H1 (cell line): ENCODE measurements around the gene SCAI. TPM values are rescaled to one million over a fixed set of nuclear protein-coding genes. Genes with fewer than 3 reads are reported as not detected.

Source experiments
- CTCF ChIA-PET: fragments of 300-600 bp; sonication (Branson Sonifier 250); formaldehyde crosslinking; loops from one replicate; lab custom pipeline; 2021; ENCODE audit not compliant: partially characterized antibody; lab: Charles Lee
- POLR2A ChIA-PET: fragments of 300-600 bp; sonication (Branson Sonifier 250); formaldehyde crosslinking; loops from one replicate; lab custom pipeline; 2021; ENCODE audit warnings: inconsistent platforms; ENCODE audit not compliant: partially characterized antibody; lab: Charles Lee
- DNase-seq, 2 experiments: peaks; one replicate each; pipeline versions ENCODE4 v3.0.0 to v3.0.0-alpha.2; 2010 to 2022; ENCODE audit warnings: low spot score in 2 of 2, low read depth in 1 of 2, mixed read lengths in 1 of 2
- FAIRE-seq: peaks from 2 replicates; lab custom pipeline; 2011; peaks lifted over from hg19 to GRCh38; lab: Jason Lieb, UNC
- H2AFZ ChIP-seq: 2 replicates; pipeline ENCODE4 v1.8.1; 2012; ENCODE audit warnings: low read length, inconsistent platforms
- H2AK5ac ChIP-seq: 2 replicates; pipeline ENCODE4 v1.6.1; 2013; ENCODE audit warnings: low read depth, low read length
- H2BK120ac ChIP-seq: replicated peaks from 2 replicates; pipeline ENCODE3; 2013; ENCODE audit warnings: low read depth, low read length, inconsistent platforms
- H2BK12ac ChIP-seq: 2 replicates; pipeline ENCODE4 v1.6.1; 2013; ENCODE audit warnings: low read depth, low read length
- H2BK15ac ChIP-seq: 2 replicates; pipeline ENCODE4 v1.6.1; 2013; ENCODE audit warnings: low read length
- H2BK20ac ChIP-seq: 2 replicates; pipeline ENCODE4 v1.6.1; 2013; ENCODE audit warnings: low read length
- H2BK5ac ChIP-seq: 2 replicates; pipeline ENCODE4 v1.6.1; 2013; ENCODE audit warnings: low read depth, low read length
- H3K14ac ChIP-seq: 2 replicates; pipeline ENCODE4 v1.6.1; 2013; ENCODE audit warnings: inconsistent platforms; ENCODE audit not compliant: insufficient read length
- H3K18ac ChIP-seq: 2 replicates; pipeline ENCODE4 v1.6.1; 2013; ENCODE audit warnings: low read length; ENCODE audit errors: extremely low read depth
- H3K23ac ChIP-seq: 2 replicates; pipeline ENCODE4 v1.6.1; 2013; ENCODE audit warnings: inconsistent platforms; ENCODE audit not compliant: insufficient read length
- H3K23me2 ChIP-seq: 2 replicates; pipeline ENCODE4 v1.6.1; 2013; ENCODE audit warnings: low read depth, low read length
- H3K27ac ChIP-seq: 2 replicates; pipeline ENCODE4 v1.6.1; 2011; ENCODE audit warnings: low read depth, low read length, inconsistent platforms
- H3K27me3 ChIP-seq, 4 experiments: replicated peaks in 1 of 4; 1 replicate in 1 of 4; 2 replicates in 3 of 4; pipeline versions ENCODE4 v1.6.1 to v1.8.1; 2011 to 2013; ENCODE audit warnings: low read length in 3 of 4, mild to moderate bottlenecking in 3 of 4, inconsistent platforms in 2 of 4, mixed read lengths in 2 of 4, moderate library complexity in 1 of 4; ENCODE audit not compliant: control insufficient read depth in 3 of 4, insufficient read depth in 3 of 4; ENCODE audit errors: extremely low read depth in 1 of 4
- H3K36me3 ChIP-seq, 4 experiments: 2 replicates each; pipeline versions ENCODE4 v1.6.1 to v1.8.1; 2011 to 2013; ENCODE audit warnings: mild to moderate bottlenecking in 4 of 4, low read length in 3 of 4, moderate library complexity in 2 of 4, control low read depth in 1 of 4, inconsistent platforms in 1 of 4; ENCODE audit not compliant: insufficient read depth in 4 of 4, control insufficient read depth in 2 of 4
- H3K4ac ChIP-seq: replicated peaks from 2 replicates; pipeline ENCODE3; 2013; ENCODE audit warnings: low read length, low read depth, mixed read lengths, inconsistent platforms; ENCODE audit not compliant: insufficient read length
- H3K4me1 ChIP-seq, 4 experiments: replicated peaks in 1 of 4; 1 replicate in 1 of 4; 2 replicates in 3 of 4; pipeline versions ENCODE4 v1.6.1 to v1.8.1; 2011 to 2013; ENCODE audit warnings: low read length in 3 of 4, inconsistent platforms in 2 of 4, mixed read lengths in 1 of 4; ENCODE audit not compliant: insufficient read depth in 4 of 4, control insufficient read depth in 3 of 4
- H3K4me2 ChIP-seq, 2 experiments: 2 replicates each; pipeline versions ENCODE4 v1.6.1 to v1.8.1; 2011 to 2013; ENCODE audit warnings: low read depth in 2 of 2, low read length in 2 of 2, control low read depth in 1 of 2, inconsistent platforms in 1 of 2, mild to moderate bottlenecking in 1 of 2; ENCODE audit not compliant: insufficient read depth in 1 of 2
- H3K4me3 ChIP-seq, 4 experiments: fragments of 200-600, 300-600 bp in 1 of 4; sonication (generic), shearing (Covaris generic), sonication (Bioruptor Twin) in 1 of 4; 2 replicates each; pipeline versions ENCODE4 v1.5.1 to v1.8.1; 2011 to 2016; ENCODE audit warnings: low read length in 4 of 4, low read depth in 3 of 4, control low read depth in 2 of 4, inconsistent platforms in 2 of 4, mild to moderate bottlenecking in 2 of 4, mixed read lengths in 1 of 4, moderate library complexity in 1 of 4; ENCODE audit not compliant: insufficient read depth in 2 of 4; ENCODE audit errors: extremely low read depth in 1 of 4
- H3K56ac ChIP-seq: replicated peaks from 2 replicates; pipeline ENCODE3; 2013; ENCODE audit warnings: low read depth, mild to moderate bottlenecking, mixed read lengths, low read length, inconsistent platforms; ENCODE audit not compliant: insufficient read length
- H3K79me1 ChIP-seq: 2 replicates; pipeline ENCODE4 v1.6.1; 2013; ENCODE audit warnings: low read depth, low read length, control low read depth
- H3K79me2 ChIP-seq, 2 experiments: 2 replicates each; pipeline versions ENCODE4 v1.6.1 to v1.8.1; 2012 to 2013; ENCODE audit warnings: low read length in 2 of 2, mild to moderate bottlenecking in 2 of 2, inconsistent platforms in 1 of 2; ENCODE audit not compliant: insufficient read depth in 2 of 2, control insufficient read depth in 1 of 2
- H3K9ac ChIP-seq, 4 experiments: replicated peaks in 1 of 4; 1 replicate in 1 of 4; 2 replicates in 3 of 4; pipeline versions ENCODE4 v1.6.1 to v1.8.1; 2011 to 2013; ENCODE audit warnings: low read depth in 3 of 4, low read length in 3 of 4, control low read depth in 2 of 4, mild to moderate bottlenecking in 2 of 4, moderate library complexity in 2 of 4, inconsistent platforms in 1 of 4; ENCODE audit errors: extremely low read depth in 1 of 4
- H3K9me3 ChIP-seq, 2 experiments: 2 replicates each; pipeline versions ENCODE4 v1.6.1 to v1.8.1; 2012 to 2013; ENCODE audit warnings: mild to moderate bottlenecking in 2 of 2, moderate library complexity in 2 of 2, control low read depth in 1 of 2, inconsistent platforms in 1 of 2, low read depth in 1 of 2, low read length in 1 of 2, mixed read lengths in 1 of 2; ENCODE audit not compliant: insufficient read depth in 2 of 2
- H4K20me1 ChIP-seq, 2 experiments: replicated peaks in 1 of 2; 2 replicates each; pipeline versions ENCODE3 to v1.8.1; 2011 to 2013; ENCODE audit warnings: inconsistent platforms in 2 of 2, low read length in 2 of 2, mild to moderate bottlenecking in 1 of 2; ENCODE audit not compliant: insufficient read depth in 2 of 2, control insufficient read depth in 1 of 2
- H4K5ac ChIP-seq: 2 replicates; pipeline ENCODE4 v1.6.1; 2013; ENCODE audit warnings: low read length, low read depth, mixed read lengths, inconsistent platforms; ENCODE audit not compliant: insufficient read length
- H4K8ac ChIP-seq: 2 replicates; pipeline ENCODE4 v1.8.0; 2013; ENCODE audit warnings: mild to moderate bottlenecking, moderate library complexity, low read length, inconsistent platforms; ENCODE audit not compliant: insufficient read depth; ENCODE audit errors: extremely low read depth
- H4K91ac ChIP-seq: replicated peaks from 2 replicates; pipeline ENCODE3; 2013; ENCODE audit warnings: low read length, mixed read lengths, inconsistent platforms; ENCODE audit not compliant: insufficient read length
- GTF2F1 ChIP-seq: IDR thresholded peaks from 2 replicates; pipeline ENCODE4 v1.6.1; 2012; ENCODE audit warnings: low read depth, low read length, improper control_type of control experiment, borderline replicate concordance
- SAP30 ChIP-seq: fragments of 300-600 bp; sonication (generic); IDR thresholded peaks from 2 replicates; pipeline ENCODE4 v1.7.1; 2012; ENCODE audit warnings: low read length, moderate library complexity, mild to moderate bottlenecking, inconsistent platforms; ENCODE audit not compliant: insufficient read depth, insufficient replicate concordance
- TAF7 ChIP-seq: optimal IDR thresholded peaks from 2 replicates; pipeline ENCODE3; 2011; ENCODE audit warnings: low read depth, mild to moderate bottlenecking, inconsistent platforms, low read length, moderate library complexity, borderline replicate concordance
- TBP ChIP-seq: IDR thresholded peaks from 2 replicates; pipeline ENCODE4 v1.6.1; 2011; ENCODE audit warnings: low read depth, low read length, improper control_type of control experiment
- polyA plus RNA-seq, 7 experiments: library from polyadenylated mRNA; depleted of rRNA in 3 of 7; stranded (reverse) in 5 of 7; unstranded in 2 of 7; fragments of >200 nt in 5 of 7; fragments of 200-250 nt in 2 of 7; gene quantifications; 1 replicate in 5 of 7; 2 replicates in 1 of 7; 4 replicates in 1 of 7; pipeline versions ENCODE4 v1.2.1 to v1.2.3, GENCODE V29; 2011 to 2013; ENCODE audit warnings: missing spikeins in 2 of 7, mixed read lengths in 2 of 7
- total RNA-seq: library from RNA; stranded (reverse); fragmentation: NEBNext Ultra II Directional; extraction: Animal tissue kit (Norgen Biotek cat#: 25700); gene quantifications from 2 replicates; pipeline ENCODE4 v1.2.1, GENCODE V29; 2021

The SCAI gene
- total and polyA plus RNA-seq, 2 of the 8 experiments (the other 6 are each of a cell fraction or from before 2014, with no cell fraction given): 6.4 to 19.8 TPM

- Histone ChIP-seq H3K27ac (no peak overlapping the region), H3K18ac (no peak overlapping the region), H3K4me3 (no peak overlapping the region), H3K14ac (no peak overlapping the region), H2BK15ac (no peak overlapping the region), H2BK5ac (no peak overlapping the region), H3K23ac (no peak overlapping the region), H3K23me2 (no peaks in the 10 kb centered on the region), H2BK12ac (no peak overlapping the region), H4K91ac (no peak overlapping the region), H3K79me1 (peaks cover 2% of the 10 kb centered on the region; the same call in 1 of the 2 replicates), H3K4me1 (no peaks in the 10 kb centered on the region), H3K56ac (no peak overlapping the region), H4K5ac (no peak overlapping the region), H2BK20ac (no peak overlapping the region), H3K4me2 (no peak overlapping the region), H3K36me3 (peaks cover 0 to 2% (median under 1%) of the 10 kb centered on the region in 4 experiments; a peak in 1 of 8 replicates), H2AK5ac (no peak overlapping the region), H4K8ac (no peak overlapping the region), H3K9me3 (no peaks in the 10 kb centered on the region), H3K79me2 (peaks cover 3 to 65% of the 10 kb centered on the region in 2 experiments; a peak in 3 of 4 replicates), H4K20me1 (peaks cover 0 to 2% of the 10 kb centered on the region in 2 experiments), H3K9ac (no peak overlapping the region), H2BK120ac (no peak overlapping the region), H3K27me3 (no peaks in the 10 kb centered on the region), H2AFZ (no peak overlapping the region), H3K4ac (no peak overlapping the region)
- POLR2A ChIA-PET: no interaction called here
- DNase-seq: no peak
- CTCF ChIA-PET: no interaction called here
- no peak for FAIRE-seq
- no peak for TF ChIP-seq TBP
- no peak for TF ChIP-seq SAP30
- no peak for TF ChIP-seq TAF7
- no peak for TF ChIP-seq GTF2F1
Observed at GRCh38 chr9:125134976-125135375, 8.4 kb downstream of the SCAI start.
